Mesendoderm (in vitro differentiated cells): Measurements from ENCODE around the gene ADI1.

Experiments
- DNase-seq: peaks from one replicate; pipeline ENCODE4 v3.0.0; 2013
- H2AK5ac ChIP-seq: 2 replicates; pipeline ENCODE4 v1.6.1; 2013; ENCODE audit warnings: low read length, inconsistent platforms
- H2BK120ac ChIP-seq: 2 replicates; pipeline ENCODE4 v1.6.1; 2013; ENCODE audit warnings: low read depth, mild to moderate bottlenecking, low read length, moderate library complexity, mixed read lengths
- H2BK15ac ChIP-seq: replicated peaks from 2 replicates; pipeline ENCODE4 v1.6.1; 2013; ENCODE audit warnings: low read depth, mild to moderate bottlenecking, moderate library complexity
- H2BK5ac ChIP-seq: 2 replicates; pipeline ENCODE4 v1.6.1; 2013; ENCODE audit warnings: low read length, inconsistent platforms
- H3K18ac ChIP-seq: 2 replicates; pipeline ENCODE4 v1.6.1; 2013; ENCODE audit warnings: mild to moderate bottlenecking, low read length, mixed read lengths
- H3K23ac ChIP-seq: one replicate; pipeline ENCODE4 v1.6.1; 2013; ENCODE audit warnings: low read length
- H3K27ac ChIP-seq: 2 replicates; pipeline ENCODE4 v1.5.1; 2013; ENCODE audit warnings: low read depth, mild to moderate bottlenecking, inconsistent platforms, low read length, moderate library complexity
- H3K27me3 ChIP-seq: 2 replicates; pipeline ENCODE4 v1.6.1; 2013; ENCODE audit warnings: low read length, control low read depth, mild to moderate bottlenecking, inconsistent platforms; ENCODE audit not compliant: insufficient read depth, poor library complexity
- H3K36me3 ChIP-seq: 2 replicates; pipeline ENCODE4 v1.6.1; 2013; ENCODE audit warnings: low read length, inconsistent platforms; ENCODE audit not compliant: control insufficient read depth, insufficient read depth
- H3K4ac ChIP-seq: one replicate; pipeline ENCODE4 v1.6.1; 2013; ENCODE audit warnings: low read depth, mild to moderate bottlenecking, low read length, moderate library complexity
- H3K4me1 ChIP-seq: 2 replicates; pipeline ENCODE4 v1.6.1; 2013; ENCODE audit warnings: low read depth, low read length, inconsistent platforms; ENCODE audit not compliant: control insufficient read depth
- H3K4me2 ChIP-seq: 2 replicates; pipeline ENCODE4 v1.6.1; 2013; ENCODE audit warnings: low read length
- H3K4me3 ChIP-seq: 2 replicates; pipeline ENCODE4 v1.5.1; 2013; ENCODE audit warnings: mild to moderate bottlenecking, low read length
- H3K56ac ChIP-seq: one replicate; pipeline ENCODE4 v1.6.1; 2013; ENCODE audit warnings: low read length
- H3K79me1 ChIP-seq: 2 replicates; pipeline ENCODE4 v1.6.1; 2013; ENCODE audit warnings: low read length, inconsistent platforms
- H3K79me2 ChIP-seq: 2 replicates; pipeline ENCODE4 v1.6.1; 2013; ENCODE audit warnings: mild to moderate bottlenecking, low read length; ENCODE audit not compliant: control insufficient read depth, insufficient read depth
- H3K9ac ChIP-seq: 2 replicates; pipeline ENCODE4 v1.6.1; 2013; ENCODE audit warnings: low read length, inconsistent platforms
- H4K5ac ChIP-seq: one replicate; pipeline ENCODE4 v1.6.1; 2013; ENCODE audit warnings: low read length
- H4K8ac ChIP-seq: one replicate; pipeline ENCODE4 v1.6.1; 2013; ENCODE audit warnings: low read depth, mild to moderate bottlenecking, control low read depth, low read length, moderate library complexity
- WGBS: extraction: QIAGEN DNeasy Blood & Tissue Kit; methylation state at CpG from one replicate; pipeline ENCODE4 v1.1.7; 2013; ENCODE audit warnings: low lambda C conversion rate, missing lambda C conversion rate; ENCODE audit not compliant: insufficient coverage; ENCODE audit errors: extremely low coverage; 5-methylcytosine and 5-hydroxymethylcytosine counted together

ADI1 gene

GRCh38 chr2:3491716-3492474 lies 27.4 kb downstream of the ADI1 start:
- no peak overlapping the region for H2BK15ac ChIP-seq
- DNase-seq, result no peak
- H3K79me1 ChIP-seq, result no peaks in the 10 kb centered on the region
- no peaks in the 10 kb centered on the region for H3K27me3 ChIP-seq
- no peak overlapping the region for H4K5ac ChIP-seq
- H4K8ac ChIP-seq, result no peak overlapping the region
- no peak overlapping the region for H3K23ac ChIP-seq
- no CpG with 5 or more reads among the region's 17 CpGs for WGBS
- H3K4me2 ChIP-seq, result no peak overlapping the region
- no peak overlapping the region for H2BK120ac ChIP-seq
- H3K9ac ChIP-seq, result no peak overlapping the region
- no peak overlapping the region for H2BK5ac ChIP-seq
- no peak overlapping the region for H3K27ac ChIP-seq
- H3K79me2 ChIP-seq, result no peaks in the 10 kb centered on the region
- no peak overlapping the region for H3K4ac ChIP-seq
- H3K4me3 ChIP-seq, result no peak overlapping the region
- no peaks in the 10 kb centered on the region for H3K4me1 ChIP-seq
- no peak overlapping the region for H3K18ac ChIP-seq
- no peaks in the 10 kb centered on the region for H3K36me3 ChIP-seq
- no peak overlapping the region for H3K56ac ChIP-seq
- no peak overlapping the region for H2AK5ac ChIP-seq

- Histone ChIP-seq H3K56ac (no peak overlapping the region), H2BK15ac (no peak overlapping the region), H2AK5ac (no peak overlapping the region), H3K79me2 (no peaks in the 10 kb centered on the region), H3K4me2 (no peak overlapping the region), H4K8ac (no peak overlapping the region), H3K23ac (no peak overlapping the region), H3K4me3 (no peak overlapping the region), H3K27ac (no peak overlapping the region), H3K27me3 (no peaks in the 10 kb centered on the region), H3K4me1 (no peaks in the 10 kb centered on the region), H3K9ac (no peak overlapping the region), H2BK120ac (no peak overlapping the region), H2BK5ac (no peak overlapping the region), H3K4ac (no peak overlapping the region), H4K5ac (no peak overlapping the region), H3K36me3 (no peaks in the 10 kb centered on the region), H3K18ac (no peak overlapping the region), H3K79me1 (no peaks in the 10 kb centered on the region)
- WGBS, result no CpG with 5 or more reads among the region's 6 CpGs
- DNase-seq, result no peak
Observed at GRCh38 chr2:3491306-3491705, 28.0 kb downstream of the ADI1 start.

GRCh38 chr2:3490191-3491170 lies 28.9 kb downstream of the ADI1 start:
- no peak overlapping the region for H3K9ac ChIP-seq
- DNase-seq, result no peak

GRCh38 chr2:3489764-3490115 lies 29.6 kb downstream of the ADI1 start:
- Histone ChIP-seq H3K4me1 (no peaks in the 10 kb centered on the region), H3K36me3 (no peaks in the 10 kb centered on the region), H2BK15ac (no peak overlapping the region), H2AK5ac (no peak overlapping the region), H3K27ac (no peak overlapping the region), H3K9ac (no peak overlapping the region), H2BK120ac (no peak overlapping the region), H3K18ac (no peak overlapping the region), H3K4me3 (no peak overlapping the region), H3K4ac (no peak overlapping the region), H3K27me3 (no peaks in the 10 kb centered on the region), H3K79me1 (no peaks in the 10 kb centered on the region), H2BK5ac (no peak overlapping the region), H4K5ac (no peak overlapping the region), H3K56ac (no peak overlapping the region), H3K4me2 (no peak overlapping the region), H4K8ac (no peak overlapping the region), H3K79me2 (no peaks in the 10 kb centered on the region), H3K23ac (no peak overlapping the region)
- WGBS, result no CpG with 5 or more reads among the region's 16 CpGs
- no peak for DNase-seq

More at GRCh38 chr2:3490191-3491170, 28.9 kb downstream of the ADI1 start:
- Histone ChIP-seq H3K79me2 (no peaks in the 10 kb centered on the region), H3K4me2 (no peak overlapping the region), H3K4me3 (no peak overlapping the region), H3K18ac (no peak overlapping the region), H3K27ac (no peak overlapping the region), H3K23ac (no peak overlapping the region), H2AK5ac (no peak overlapping the region), H3K36me3 (no peaks in the 10 kb centered on the region), H2BK120ac (no peak overlapping the region), H3K56ac (no peak overlapping the region), H3K4me1 (no peaks in the 10 kb centered on the region), H2BK5ac (no peak overlapping the region), H3K4ac (no peak overlapping the region), H2BK15ac (no peak overlapping the region), H4K8ac (no peak overlapping the region), H3K79me1 (no peaks in the 10 kb centered on the region), H4K5ac (no peak overlapping the region), H3K27me3 (no peaks in the 10 kb centered on the region)
- WGBS, result no CpG with 5 or more reads among the region's 27 CpGs

GRCh38 chr2:3488855-3489763 lies 30.2 kb downstream of the ADI1 start:
- Histone ChIP-seq H3K79me2 (no peaks in the 10 kb centered on the region), H3K27ac (no peak overlapping the region), H2BK5ac (no peak overlapping the region), H2AK5ac (no peak overlapping the region), H4K8ac (no peak overlapping the region), H3K36me3 (no peaks in the 10 kb centered on the region), H3K79me1 (no peaks in the 10 kb centered on the region), H3K9ac (no peak overlapping the region), H3K4me3 (no peak overlapping the region), H2BK15ac (no peak overlapping the region), H3K18ac (no peak overlapping the region), H3K56ac (no peak overlapping the region), H3K4me1 (no peaks in the 10 kb centered on the region), H3K23ac (no peak overlapping the region), H4K5ac (no peak overlapping the region), H3K4me2 (no peak overlapping the region), H2BK120ac (no peak overlapping the region), H3K4ac (no peak overlapping the region), H3K27me3 (no peaks in the 10 kb centered on the region)
- WGBS, result no CpG with 5 or more reads among the region's 27 CpGs
- no peak for DNase-seq
